A549 (cell line): Measurements from ENCODE around the gene DDX41.

Experiments
- CTCF ChIP-seq: fragments of >200 bp; sonication (Bioruptor Twin); formaldehyde crosslinking; IDR thresholded peaks from 3 replicates; pipeline ENCODE4 v1.5.1; 2016
- POLR2AphosphoS2 ChIP-seq: conservative IDR thresholded peaks from 2 replicates; pipeline ENCODE4 v1.6.1; 2012; ENCODE audit warnings: low read length, improper control_type of control experiment, inconsistent platforms

GRCh38 chr5:177487975-177488374, 28.8 kb downstream of the DDX41 start:
- TF ChIP-seq CTCF (no peak), POLR2AphosphoS2 (no peak)
